HG02981 (cell line): ENCODE results near the gene FTO.
"Not testable (repeated sequence)": the region's sequence is repeated elsewhere in the genome, so short reads cannot be mapped to it uniquely, and the experiment has no call there.

ENCODE experiments used
- ATAC-seq: cut with Tn5 transposase; IDR thresholded peaks from one replicate; pipeline ENCODE4 v1.9.1; 2021; ENCODE audit warnings: mild to moderate bottlenecking, moderate library complexity; ENCODE audit not compliant: unreplicated experiment

FTO gene

DNA sequence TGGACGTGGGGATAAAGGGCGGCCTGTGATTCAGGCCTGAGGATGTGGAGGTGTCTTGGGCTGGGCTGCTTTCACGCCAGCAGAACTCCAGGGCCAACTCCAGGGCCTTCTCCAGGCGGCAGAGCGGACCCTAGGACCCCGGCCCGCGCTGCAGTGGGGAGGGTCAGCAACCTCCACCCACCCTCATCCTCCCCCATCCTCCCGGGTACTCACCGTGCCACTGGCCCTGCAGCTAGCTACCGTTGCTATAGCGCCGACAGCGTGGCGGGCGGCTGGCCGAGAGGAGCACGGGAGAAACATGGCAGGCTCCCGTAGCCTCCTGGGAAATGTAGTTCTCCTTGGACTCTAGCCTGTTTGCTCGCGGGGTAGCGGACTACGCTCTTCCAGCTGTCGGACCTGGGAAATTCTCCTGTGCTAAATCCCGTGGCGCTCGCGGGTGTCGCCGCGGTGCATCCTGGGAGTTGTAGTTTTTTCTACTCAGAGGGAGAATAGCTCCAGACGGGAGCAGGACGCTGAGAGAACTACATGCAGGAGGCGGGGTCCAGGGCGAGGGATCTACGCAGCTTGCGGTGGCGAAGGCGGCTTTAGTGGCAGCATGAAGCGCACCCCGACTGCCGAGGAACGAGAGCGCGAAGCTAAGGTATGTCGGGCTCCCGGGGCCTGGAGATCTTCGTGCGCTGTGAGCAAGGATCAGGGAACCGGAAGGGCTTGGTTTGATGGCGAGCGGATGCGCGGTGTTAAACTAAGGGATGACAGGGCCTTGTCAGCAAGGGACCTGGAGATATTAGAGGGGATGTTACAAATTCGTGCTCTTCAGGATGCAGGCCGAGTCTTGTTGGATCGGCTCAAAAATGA, at the start of gene FTO, which contains the start of gene RPGRIP1L:
FTO (plus strand) TSS at position 567 of the 855 bp plus-strand sequence.
RPGRIP1L (minus strand) TSS at position 270 of the 855 bp plus-strand sequence. CDS start 3,136 bp downstream, outside the sequence.
- ATAC-seq, result peak; percentile 99

DNA sequence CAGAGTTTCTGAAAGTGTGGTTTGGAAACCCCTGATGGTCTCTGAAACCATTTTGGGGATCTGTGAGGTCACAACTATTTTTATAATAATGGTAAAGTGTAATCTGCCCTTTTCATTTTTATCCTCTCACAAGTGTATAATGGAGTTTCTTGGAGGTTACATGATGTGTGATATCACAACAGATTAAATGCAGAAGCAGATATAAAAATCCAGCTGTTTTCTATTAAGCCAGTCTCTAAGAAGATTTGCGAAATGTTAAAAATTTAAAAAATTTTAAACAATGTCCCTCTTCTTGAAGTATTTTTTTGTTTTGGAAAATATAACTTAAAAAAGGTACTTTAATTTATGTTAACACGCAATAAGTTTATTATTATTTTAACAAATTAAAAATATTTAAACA, 49.0 kb upstream of the FTO start:
- ATAC-seq, result no peak

DNA sequence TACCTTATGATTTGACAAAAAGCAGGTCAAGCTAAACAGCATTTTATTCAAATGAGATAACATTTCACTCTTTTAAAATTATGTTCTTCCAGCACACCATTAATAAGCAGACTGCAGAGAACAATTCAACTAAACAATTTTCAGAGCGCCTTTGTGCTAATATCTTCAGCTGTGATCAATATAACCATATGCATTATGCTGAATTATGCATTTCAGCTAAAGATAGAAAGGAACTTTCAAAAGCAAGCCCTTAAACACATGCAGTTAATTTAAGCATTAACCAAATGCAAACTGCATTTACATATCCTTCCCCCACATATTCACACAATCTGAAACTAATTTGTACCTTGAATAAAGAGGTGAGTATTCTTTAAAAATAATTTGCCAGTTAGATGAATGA, 41.9 kb upstream of the FTO start:
- ATAC-seq, result no peak

DNA sequence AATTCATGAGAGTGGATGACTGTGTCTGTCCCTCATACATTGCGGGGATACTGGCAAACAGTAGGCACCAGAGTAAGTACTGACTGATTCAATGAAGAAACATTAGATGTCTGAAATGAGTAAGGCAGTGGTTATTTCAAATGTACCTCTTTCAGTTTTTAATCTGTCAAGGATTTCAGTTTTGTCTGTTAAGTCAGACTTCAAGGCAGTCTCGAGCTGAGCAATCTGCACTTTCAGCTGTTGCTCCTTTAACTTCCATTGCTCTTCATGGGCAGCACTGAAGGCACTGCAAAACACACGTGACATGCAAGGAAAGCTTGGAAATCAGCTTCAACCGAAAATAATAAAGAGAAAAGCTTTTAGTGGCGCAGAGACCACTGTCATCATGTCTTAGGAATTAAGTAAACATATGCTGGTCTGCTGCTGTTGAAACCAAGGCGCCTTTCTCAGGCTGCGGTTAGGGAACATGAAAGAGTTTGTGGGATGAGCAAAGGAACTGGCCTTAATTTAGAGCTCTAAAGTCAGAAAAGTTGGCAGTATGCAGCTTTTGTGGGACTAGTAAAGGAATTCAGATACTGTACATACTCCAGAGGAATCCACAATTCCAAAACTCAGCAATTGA, 39.1 kb upstream of the FTO start:
- ATAC-seq, result peak; percentile 63

DNA sequence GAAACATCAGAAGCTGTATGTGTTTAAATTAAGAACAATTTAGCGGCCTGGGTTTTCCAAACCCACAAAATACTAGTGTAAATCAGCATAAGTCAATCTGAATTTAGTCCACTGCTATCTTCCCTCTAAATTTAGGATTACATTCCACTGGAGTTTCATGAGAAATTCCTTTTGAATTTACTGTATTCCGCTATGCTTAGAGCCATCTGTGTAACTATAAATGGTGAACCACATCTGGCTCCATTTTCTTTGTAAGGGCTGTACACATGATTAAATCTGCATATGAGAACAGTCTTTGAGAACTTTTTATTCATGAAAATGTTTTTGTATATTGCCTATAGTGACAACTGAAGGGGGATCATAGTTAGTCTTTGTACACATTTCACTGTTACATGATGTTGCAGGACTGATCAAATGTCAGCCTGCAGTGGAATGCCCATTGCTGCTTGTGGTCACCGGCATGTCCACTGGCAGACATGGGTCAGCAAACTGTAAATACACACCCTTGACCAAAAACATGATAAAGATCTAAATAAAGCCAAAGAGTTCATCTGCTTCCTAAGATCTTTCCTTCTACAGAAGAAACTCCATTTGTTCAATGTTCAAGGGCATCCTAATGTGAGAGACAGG, 37.1 kb upstream of the FTO start:
- ATAC-seq, result no peak

DNA sequence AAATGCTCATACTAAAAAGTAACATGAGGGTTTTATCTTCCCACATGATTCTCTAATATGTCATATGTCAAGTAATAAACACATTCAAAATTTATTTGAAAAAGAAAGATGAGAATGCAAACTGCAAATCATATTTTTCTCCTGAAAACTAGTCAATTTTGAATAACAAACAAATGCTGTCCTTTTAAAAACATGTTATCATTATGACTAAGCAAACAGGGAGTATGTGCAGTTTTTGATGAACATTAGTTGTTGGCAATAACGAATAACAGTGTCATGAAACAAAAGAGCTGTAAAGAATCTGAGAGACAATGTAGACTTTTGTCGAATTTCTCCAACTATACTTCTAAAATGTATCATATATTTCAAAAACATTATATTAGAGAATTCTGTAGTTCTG, 35.1 kb upstream of the FTO start:
- no peak for ATAC-seq

DNA sequence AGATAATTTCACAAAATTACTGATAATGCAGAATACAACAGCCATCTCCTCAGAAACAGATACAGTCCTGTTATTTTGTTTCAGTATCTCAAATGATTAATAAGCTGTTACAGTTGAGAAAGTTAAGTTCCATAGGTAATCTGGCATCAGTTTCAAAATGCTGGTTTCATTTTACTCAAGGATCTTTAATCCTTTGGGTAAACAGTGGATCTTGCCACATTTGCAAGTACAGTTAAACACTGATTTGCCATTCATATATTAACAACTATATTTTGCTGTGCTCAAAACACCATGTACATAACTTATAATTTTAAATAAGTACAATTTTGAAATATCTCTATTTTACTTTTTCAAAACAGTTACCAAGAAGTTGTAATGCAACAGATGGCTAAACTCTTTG, 31.5 kb upstream of the FTO start:
- ATAC-seq, result no peak

DNA sequence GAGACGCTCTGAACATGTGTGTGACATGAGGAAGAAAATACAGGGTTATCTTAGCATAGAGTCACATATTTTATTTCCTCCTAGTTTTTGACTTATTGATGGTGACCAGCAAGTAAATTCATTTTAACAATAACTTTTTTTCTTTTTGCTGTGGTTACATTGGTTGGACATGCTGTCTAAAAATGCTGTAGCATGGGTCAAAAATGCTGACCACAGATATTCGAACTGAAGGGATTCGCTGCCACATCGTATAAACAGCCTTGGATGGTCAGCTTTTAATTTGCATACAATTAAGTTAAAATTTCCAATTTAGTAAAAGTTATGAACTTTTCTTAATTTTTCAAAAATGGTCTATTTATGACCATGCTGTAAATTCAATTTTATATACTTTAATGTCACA, 30.8 kb upstream of the FTO start:
- ATAC-seq, result no peak

DNA sequence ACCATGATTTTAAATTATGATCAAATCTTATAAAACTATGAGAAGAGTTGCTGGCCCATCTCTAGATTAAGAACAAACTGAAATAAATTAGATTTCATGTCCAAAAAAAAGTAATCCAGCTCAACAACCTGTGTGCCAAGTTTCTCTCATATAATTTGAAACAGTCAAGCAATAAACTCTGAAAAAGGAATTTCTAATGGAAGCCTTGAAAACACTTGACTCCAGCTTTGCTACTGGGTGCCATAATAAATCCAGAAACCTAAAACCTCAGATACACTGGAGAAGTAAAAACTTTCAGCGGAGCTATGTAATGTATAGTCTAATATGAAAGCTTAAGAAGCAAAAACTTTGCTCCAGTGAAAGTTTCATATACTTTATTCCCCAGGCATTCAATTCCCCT, 25.8 kb upstream of the FTO start:
- no peak for ATAC-seq

DNA sequence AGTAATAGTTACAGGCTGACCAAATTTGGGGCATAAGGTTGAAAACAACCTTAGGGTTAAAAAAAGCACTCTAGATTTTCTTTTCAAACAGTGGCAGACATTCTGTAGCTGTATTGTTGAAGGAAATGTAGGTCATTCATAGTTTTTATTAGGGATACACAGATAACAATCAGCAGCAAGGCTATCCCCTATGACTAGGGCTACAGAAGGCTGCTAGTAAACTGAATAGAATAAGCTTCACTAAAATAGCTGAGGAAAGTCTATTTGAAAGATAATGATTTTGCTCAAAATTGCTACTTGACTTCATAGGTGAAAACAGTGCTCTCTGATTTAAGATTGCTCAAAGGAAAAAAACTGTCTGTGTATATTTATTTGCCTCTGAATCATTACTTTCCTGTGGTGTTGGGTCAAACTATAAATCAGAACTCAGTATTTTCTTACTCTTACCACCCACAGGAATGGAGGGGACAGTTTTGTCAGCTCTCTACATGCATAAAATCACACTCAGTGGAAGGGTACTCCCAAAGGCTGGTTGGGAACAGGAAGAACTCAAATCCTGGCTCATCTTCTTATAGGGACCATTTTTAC, 25.1 kb upstream of the FTO start:
- ATAC-seq, result no peak

DNA sequence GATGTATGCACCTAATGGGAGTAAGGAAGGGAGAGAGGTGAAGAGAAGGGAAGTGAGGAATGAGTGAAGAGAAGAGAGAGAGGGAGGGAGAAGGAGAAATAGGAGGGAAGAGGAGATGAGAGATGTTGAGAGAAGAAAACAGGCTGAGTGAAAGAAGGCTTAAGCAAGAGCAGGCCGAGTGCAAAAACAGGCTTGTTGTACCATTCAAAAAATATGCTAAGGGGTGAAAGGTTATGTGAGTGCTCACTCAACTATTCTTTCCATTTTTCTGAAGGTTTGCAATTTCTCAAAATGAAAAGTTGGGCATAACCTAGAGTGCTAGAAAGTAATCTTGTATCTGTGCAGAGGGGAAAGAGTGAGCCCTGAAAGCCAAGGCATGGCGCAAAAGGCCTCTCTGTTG, 23.2 kb upstream of the FTO start:
- no peak for ATAC-seq

DNA sequence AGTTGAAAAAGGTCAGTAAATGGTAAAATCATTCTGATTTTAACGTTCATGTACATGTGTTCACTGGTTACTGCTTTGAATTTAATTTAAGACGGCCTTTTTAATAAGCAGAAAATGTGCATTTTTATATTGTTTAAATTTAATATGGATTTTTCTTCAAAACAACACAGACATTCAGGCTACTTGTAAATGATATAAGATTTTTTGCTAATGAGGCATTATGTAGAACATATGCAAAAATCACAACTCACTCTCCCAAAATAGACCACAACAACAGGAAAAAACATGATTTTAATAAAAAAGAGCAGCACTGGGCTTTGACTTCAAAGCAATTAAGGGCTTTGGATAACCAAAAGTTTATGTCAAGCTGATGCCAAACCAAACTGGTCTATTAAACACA, 22.6 kb upstream of the FTO start:
- ATAC-seq, result no peak

DNA sequence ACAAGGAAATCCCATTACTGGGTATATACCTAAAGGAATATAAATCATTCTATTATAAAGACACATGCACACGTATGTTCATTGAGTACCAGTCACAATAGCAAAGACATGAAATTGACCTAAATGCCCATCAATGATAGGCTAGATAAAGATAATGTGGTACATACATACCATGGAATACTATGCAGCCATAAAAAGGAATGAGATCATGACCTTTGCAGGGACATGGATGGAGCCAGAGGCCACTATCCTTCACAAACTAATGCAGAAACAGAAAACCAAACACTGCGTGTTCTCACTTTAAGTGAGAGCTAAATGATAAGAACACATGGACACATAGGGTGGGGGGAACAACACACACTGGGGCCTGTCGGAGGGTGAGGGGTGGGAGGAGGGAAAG, 18.6 kb upstream of the FTO start:
- ATAC-seq, result not testable (repeated sequence)

DNA sequence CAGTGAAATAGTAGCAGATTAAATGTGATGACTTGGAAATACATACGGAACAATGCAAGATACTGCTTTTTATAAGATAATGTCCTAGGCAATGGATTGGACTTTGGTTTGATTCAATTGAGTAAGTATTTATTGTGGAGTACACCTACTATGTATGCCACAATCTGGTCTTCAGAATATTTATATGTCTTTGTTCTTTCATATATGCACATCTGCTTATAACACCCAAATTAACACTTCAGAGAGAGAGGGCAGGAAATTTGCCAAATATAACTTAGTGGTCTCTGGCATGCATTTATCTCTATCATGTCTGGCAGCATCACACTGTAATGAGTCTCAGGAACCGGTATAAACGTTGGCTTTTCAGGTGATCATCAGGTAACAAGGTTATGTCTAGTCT, 17.2 kb upstream of the FTO start:
- ATAC-seq, result no peak

DNA sequence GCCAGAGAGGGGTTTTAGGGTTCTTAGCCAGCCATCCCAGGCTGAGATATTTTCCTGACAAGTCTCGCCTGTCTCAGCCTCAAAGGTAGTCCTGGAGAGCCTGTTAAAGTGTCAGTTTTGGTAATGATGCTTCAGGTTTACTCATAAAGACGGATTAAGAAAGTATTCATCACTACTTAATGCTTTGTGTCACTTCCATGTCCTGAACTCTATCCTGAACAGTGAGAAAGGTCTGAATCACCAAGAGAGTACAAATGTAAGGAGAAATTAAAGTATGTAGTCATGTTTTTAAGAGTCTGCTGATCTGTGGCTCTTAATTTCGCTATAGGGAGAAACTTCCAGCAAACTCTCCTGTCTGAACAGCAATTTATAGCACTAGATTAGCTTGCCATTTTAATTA, 14.3 kb upstream of the FTO start:
- ATAC-seq, result no peak

DNA sequence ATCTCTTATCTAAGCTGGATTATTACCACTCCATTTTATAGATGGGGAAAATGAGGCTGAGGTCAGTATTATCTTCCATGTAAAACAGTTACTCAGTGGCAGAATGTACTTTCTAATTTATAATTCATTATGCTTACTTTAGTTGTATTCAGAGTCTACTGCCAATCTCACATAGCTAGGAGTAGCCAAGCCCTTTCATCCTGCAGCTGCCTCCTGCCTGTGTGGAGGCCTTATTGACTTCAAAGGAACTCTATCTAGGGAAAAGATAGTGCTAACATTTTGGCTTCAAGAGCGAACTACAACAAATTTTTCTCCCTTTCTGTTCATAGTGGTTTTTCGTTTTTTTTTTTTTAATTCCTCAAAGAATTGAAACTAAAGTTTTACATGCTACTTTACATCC, 13.2 kb upstream of the FTO start:
- no peak for ATAC-seq

DNA sequence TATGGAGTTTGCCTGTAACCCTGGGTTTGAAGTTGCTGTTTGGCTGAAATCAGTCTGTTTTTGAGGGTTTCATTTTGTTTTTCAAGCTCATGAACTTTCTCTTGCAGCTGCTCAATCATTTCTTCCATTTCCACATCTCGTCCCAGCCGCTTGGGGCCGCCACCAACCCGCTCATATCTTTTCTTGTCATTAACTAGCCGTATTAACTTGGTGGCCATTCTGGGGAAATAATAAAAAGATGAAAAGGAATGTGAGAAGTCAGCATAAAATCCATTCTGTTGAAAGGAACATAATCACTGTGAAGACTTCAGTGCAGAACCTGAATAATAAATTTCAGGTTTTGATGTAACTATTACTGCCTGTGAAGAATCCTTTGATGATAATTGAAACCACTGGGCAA, 11.8 kb upstream of the FTO start:
- ATAC-seq, result no peak

DNA sequence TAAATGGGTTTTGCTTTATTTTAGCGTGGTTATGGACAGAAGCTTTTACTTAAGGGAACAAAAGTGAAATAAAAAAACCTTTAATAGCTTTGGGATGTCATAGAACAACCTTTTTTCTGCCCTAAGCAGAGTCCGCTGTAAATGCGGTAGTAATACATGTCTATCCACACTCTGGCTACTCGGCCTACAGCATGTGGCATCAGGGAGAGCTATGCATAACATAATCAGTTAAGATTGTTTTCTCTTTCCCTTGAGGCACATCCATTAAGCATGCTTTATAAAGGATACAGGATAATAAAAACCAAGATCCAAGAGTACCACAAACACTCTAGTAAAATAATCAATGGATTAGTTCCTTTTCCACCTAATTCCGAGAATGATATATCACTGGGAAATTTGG, 10.6 kb upstream of the FTO start:
- ATAC-seq, result no peak

DNA sequence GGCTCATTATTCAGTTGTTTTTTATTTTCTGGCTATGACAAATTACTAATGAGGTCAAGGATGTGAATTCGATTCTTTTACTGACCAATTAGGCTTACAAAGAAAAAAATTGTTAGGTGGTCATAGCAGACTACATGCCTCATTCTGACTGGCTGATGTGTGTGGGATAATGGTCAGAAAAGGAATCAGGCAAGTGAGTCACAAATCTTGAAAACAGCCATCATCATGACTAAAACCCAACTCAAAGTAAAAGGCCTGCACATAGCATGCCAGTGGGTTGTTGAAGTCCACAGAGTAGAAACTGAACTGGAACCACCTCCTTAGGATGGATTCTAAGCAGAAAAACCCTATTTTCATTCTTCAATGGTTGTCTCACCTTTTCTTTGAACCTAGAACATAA, 8.9 kb upstream of the FTO start:
- no peak for ATAC-seq

DNA sequence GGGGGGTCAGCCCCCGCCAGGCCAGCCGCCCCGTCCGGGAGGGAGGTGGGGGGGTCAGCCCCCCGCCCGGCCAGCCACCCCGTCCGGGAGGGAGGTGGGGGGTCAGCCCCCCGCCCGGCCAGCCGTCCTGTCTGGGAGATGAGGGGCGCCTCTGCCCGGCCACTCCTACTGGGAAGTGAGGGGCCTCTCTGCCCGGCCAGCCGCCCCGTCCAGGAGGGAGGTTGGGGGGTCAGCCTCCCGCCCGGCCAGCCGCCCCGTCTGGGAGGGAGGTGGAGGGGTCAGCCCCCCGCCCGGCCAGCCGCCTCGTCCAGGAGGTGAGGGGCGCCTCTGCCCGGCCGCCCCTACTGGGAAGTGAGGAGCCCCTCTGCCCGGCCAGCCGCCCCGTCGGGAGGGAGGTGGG, 5.7 kb upstream of the FTO start:
- ATAC-seq, result not testable (repeated sequence)

DNA sequence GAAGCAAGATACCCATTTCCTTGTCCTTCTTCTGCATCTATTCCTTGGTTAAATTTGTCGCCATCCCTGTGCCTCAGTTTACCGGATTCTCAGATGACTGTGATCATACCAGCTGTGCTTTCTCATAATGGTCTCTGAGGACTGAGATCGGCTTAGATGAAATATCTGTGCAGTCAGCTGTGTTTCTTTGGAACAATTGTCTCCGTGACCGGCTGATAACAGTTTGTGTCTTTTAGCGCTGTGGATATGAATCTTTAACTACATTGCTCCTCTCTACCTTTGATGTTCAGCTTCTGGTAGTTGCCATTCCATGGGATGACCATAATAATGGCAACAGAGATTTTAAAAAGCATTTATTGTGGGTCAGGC, 473 bp downstream of the FTO start:
- ATAC-seq, result no peak

DNA sequence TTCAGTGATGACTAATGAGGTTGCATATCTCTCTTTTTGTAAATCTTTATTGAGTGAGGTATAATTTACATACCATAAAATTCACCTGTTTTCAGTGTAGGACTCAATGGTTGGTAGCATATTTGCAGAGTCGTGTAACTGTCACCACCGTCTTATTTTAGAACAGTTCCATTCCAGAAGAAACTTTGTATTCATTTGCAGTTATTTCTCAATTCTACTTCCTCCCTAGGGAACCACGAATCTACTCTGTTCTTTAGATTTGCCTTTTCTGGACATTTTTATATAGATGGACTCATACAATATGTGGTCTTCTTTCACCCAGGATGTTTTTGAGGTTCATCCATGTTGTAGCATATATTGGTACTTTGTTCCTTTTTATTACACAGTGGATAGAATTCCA, 3.7 kb downstream of the FTO start:
- no peak for ATAC-seq
